SKM-1 treated with dmso at 0.1 percent for 144 hours (cell line): ENCODE data around the gene COL23A1.
A peak's percentile ranks its signal among the peaks of the same experiment; 100 is the strongest.

Experiments used
- DNase-seq: peaks from one replicate; lab custom pipeline; 2025; ENCODE audit not compliant: unreplicated experiment; lab: John Stamatoyannopoulos, UW

The COL23A1 gene

DNA sequence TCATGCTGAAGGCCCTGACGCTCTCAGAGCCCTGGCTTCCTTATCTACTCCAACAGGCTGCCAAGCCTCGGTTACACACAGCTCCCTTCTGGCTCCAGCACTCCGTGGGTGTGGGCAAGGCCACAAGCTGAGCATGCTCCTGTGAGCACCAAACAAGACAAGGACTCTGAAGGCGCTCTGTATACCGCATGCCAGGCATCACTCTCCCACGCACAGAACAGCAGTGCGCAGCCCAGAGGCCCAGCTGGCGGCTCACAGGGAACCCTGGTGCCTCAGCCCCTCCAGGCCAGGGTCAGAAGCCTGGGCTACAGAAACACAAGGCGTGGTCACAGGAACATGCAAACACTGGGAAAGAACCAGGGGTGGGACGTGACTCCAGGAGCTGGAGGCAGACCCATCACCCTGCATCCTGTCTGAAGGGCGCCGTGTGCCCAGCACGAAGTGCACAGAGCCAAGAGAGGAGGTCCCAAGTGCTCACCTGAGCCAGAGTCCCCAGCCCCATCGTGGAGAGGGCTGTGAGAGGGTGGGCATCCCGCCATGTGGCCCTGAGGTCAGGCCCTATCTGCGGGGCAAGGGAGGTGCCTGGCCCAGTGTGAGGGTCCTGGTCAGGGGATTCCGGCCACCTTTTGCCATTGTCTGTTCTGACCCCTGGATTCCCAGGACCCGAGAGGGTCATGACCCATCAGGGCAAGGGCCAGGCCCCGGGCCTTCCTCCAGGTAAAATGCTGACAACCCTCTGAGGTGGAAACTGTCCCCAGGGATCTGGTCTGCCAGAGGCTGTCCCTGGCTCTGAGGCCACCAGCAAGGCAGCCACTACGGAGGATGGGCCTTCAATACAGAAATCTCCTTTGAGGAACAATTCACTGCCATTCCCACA lies 54.7 kb downstream of the COL23A1 start:
- DNase-seq = peak; percentile 73

DNA sequence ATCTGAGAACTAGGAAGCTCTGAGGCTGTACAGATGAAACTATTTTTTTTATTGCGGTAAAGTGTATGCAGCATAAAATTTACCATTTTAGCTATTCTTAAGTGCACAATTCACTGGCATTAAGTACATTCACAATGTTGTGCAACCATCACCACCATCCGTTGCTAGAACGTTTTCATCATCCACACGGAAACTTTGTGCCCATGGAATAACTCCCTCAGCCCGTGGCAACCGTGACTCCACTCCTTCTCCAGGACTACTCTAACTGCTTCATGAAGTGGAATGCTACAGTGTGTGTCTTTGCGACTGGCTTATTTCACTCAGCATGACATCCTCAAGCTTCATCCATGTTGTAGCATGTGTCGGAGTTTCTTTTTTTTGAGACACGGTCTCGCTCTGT lies 57.1 kb downstream of the COL23A1 start:
- DNase-seq = peak; percentile 53

DNA sequence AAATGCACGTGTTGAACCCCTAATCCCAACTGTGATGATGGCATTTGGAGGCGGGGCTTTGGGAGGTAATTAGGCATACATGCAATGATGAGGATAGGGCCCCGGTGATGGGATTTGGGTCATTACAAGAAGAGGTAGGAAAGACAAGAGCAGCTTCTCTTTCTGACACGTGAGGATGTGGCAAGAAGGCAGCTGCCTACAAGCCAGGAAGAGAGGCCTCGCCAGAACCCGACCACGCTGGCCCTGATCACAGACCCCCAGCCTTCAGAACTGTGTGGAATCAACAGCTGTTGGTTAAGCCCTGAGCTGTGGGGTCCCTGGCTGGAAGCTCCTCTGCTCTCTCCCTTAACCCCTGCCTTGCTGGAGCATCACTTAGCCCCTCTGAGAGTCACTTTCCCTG lies 57.5 kb downstream of the COL23A1 start:
- peak; percentile 66 for DNase-seq

DNA sequence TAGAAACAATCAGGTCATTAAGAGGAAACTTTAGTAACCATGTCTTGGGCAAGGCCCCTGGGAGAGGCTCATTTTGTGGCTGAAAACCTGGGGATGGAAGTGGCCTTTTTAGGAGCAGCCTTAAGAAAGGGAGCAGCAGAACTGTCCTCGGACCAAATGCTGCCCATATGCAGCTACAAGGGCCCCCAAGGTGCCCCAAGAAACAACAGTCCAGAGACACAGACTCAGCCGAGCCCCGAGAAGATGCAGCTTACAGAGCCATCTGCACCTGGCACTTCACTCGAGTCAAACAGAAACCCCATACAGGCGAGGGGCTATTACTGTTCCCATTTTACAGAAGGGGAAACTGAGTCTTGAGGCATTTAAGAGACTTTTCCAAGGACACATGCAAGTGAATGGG lies 58.0 kb downstream of the COL23A1 start:
- no peak for DNase-seq

DNA sequence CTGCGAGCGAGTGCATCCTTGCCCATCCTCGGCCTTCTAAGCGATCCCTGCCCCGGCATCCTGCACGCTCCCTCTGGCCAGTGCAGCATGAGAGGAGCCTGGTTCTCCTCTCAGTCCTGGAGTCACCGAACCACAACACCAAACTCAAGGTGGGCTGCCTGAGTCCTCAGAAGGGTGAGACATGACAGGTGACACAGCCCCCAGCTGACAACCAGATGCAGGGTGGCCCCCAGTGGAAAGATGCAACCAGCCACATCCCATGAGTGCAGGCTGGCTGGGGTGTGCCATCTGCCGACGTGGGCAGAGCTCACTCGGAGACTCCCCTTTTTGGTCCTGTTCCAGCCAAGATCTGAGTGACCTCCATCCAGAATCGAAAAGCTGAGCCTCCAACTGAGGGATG lies 58.4 kb downstream of the COL23A1 start:
- DNase-seq = no peak

DNA sequence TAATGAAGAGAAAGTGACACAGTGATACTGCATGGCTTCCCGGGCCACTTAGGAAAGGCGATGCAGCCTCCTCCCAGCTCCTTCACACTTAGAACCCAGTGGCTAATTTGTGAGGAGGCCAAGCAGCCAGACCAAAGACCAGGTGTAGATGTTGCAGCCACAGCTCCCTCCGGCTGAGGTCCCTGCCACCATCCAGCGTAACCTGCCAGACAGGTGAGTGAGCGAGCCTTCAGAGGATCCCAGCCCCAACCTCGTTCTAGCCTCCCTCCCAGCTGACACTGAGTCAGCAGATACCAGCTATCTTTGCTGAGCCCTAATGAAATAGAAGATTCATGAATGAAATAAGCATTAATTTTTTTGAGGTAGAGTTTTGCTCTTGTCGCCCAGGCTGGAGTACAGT lies 59.7 kb downstream of the COL23A1 start:
- no peak for DNase-seq

DNA sequence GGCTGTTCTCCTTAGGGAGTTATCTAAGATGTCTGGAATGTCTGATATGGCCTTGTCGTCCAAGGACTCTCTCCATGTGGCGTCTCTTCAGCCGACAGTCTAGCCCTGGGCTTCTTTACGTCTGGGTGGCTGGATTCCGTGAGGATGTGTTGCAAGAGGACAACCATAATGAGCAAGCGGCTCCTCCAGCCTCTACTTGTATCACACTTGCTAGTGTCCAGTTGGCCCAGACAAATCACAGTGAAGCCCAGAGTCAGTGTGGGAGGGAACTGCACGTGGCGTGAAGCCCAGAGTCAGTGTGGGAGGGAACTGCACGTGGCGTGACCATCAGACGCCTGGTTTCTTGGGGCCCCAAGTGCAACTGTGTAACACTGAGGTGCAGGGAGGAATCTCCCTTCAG lies 61.1 kb downstream of the COL23A1 start:
- no peak for DNase-seq

DNA sequence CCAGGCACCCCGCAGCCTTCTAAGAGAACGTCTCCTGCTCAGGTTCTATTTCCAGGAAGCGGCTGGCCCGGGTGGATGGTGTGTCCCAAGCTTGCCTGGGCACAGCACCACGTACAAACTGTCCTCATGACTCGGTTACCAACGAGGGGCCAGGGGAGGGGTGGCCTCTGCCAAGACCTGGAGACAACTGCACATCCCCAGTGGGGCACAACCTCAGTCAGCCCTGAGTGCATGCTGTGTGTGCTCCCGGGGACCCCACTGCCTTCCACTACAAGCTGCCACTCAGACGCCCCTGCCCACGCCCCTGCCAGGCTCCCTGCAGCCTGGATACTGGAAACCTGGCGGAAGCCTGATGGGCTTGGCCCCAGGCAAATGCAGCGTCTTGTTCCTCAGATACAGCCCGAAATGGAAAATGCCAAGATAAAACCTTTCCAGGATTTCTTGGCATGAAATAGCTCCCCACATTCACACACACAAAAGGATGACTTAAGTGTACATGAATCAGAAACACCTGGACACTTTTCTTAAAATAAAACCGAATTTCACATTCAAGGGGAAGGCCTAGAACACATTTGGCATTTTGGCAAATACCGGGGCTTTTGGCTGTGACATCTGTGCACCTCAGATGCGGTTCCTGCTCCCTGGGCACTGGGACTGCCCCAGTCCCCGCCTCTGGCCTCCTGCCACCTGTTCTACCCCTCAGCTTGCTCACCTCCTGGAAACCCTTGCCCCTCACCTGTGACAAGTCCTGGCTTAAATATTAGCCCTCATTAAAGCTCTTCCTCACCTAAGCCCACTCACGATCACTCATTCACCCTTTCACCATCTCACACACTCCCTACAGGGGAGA lies 62.5 kb downstream of the COL23A1 start:
- no peak for DNase-seq

DNA sequence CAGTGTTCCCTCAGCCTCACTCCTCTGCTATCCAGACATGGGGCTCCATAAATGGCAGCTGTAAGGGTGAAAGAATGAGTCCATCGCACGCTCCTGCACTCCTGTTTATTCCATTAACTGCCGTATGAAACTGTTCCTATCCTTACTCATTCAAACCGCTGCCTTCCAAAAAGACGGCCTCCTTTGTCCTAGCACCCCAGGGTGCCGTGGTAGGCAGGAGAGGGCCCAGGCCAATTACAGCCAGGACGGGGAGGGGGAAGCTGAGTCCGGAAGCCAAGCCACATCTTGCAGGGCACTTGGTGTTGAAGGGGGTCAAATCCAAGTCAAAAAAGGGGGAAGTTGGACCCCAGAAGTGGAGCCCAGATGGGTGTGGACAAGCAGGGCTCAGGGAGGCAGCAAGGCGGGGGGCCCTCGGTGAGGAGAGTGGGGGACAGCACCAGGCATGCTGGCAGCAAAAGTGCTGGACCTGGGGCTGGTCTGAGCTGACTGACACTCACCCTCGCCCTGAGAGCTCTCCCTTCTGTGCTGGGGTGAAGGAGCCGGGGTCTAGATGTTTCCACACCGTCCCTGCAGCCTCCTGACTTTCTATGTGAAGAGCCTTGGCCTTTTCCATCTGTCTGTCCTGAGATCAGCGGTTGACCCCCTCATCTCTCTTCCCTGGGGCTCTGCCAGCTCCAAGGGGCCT lies 63.3 kb downstream of the COL23A1 start:
- DNase-seq = no peak

DNA sequence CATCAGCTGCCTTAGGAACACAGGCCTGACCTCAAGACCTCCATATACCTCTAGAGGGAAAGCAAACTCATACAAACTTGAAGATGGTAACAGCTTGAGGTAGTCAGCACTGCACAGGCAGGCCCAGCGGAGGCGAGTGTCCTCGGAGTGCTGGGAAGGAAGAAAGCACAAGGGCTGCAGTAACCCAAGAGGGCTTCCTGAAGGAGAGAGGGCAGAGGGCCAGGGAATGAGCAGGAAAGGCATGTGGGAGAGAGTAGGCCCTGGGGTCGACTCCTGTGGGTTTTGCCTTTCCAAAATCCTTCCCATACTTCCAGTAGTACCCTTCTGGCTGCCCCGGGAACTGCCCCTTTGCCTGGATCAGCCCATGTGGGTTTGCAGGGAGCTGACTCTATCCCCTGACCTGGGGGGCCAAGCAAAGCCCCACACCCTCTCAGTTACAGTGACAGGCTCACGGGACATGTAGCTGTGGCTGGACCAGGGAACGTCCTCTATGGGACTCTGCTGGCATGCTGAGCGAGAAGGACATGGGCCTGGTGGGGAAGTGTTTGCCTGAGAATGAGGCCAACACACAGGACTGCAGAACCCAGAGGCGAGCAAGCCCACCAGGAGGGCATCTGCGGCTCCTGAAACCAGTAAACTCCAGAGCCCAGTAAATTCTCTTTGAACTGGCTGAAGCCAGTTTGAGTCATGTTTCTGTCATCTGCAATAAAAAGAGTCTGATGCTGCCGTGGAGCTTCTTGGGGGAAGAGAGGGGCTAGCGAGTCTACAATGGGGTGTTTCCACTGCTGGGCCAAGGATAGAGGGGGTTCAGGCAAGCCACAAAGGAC lies 64.1 kb downstream of the COL23A1 start:
- DNase-seq = no peak

DNA sequence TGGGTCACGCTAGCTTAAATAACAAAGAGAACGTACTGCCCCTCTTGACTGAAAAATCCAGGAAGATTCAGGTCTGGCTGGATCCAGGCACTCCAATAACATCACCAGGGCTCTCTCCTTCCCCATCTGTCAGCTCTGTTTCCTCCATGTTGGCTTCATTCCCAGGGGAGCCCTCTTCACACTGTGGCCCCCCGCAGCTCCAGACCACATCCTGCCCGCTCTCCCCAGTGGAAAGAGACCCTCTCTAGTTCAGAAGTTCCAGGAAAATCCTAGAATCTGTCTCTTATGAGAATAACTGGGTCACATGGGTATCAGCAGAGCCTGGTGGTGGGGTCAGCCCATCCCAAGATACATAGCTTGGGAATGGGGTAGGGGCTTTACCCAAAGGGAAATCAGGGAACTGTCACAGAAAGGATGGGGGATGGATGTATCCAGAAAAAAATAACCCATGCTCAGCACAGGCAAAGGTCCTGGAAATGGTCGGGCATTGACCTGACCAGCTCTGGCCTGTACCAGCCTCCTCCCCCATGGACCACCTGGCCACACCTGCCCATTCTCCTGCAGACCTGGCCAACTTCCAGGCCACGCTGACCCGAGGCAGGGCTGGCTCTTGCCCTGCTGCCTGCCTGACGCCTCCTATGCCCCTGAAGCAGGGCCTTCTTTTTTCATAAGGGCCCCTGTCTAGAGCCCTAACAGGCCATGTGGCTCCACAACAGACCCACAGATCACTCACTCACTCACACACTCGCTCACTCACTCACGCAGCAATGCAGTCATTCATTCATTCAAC lies 65.9 kb downstream of the COL23A1 start:
- DNase-seq = no peak

DNA sequence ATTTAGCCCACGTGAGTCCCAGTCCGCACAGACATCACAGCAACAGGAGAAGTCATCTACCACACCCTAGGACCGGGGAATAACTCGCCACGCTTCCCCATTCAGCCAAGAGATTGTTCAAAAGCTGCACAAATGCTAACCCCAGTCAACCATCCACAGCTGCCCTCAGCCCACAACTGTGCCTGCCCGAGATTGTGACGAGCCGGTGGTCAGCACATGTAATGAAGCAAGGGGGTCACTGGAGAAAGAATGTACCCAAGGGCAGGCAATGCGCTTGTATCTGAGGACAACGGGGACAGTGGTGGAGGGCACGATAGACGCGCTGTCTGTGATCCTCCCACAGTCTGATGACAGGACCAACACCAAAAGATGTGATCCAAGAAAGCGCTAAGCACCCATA lies 67.8 kb downstream of the COL23A1 start:
- DNase-seq = no peak

DNA sequence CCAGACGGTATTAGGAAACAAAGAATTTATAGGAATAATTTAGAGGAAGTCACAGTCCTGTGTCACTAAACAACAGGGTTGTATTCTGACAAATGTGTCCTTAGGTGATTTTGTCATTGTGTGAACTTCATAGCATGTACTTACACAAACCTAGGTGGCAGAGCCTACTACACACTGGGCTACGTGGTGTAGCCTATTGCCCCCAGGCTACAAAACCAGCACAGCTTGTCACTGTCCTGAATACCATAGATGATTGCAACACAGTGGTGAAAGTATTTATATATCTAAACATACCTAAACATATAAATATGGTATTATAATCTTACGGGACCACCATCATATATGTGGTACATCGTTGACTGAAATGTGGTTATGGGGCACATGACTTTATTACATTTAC lies 69.3 kb downstream of the COL23A1 start:
- DNase-seq = no peak

DNA sequence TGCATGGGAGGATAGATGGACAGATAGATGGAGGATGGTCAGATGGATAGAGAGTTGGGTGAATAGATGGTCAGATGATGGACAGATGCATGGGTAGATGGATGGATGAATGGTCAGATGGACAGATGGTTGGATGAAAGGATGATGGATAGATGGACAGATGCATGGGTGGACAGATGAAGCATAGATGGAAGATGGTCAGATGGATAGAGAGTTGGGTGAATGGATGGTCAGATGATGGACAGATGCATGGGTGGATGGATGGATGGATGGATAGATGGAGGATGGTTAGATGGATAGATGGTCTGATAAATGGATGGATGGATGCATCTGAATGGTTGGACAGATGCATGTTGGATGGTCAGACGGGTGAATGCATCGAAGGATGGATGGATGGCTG lies 70.4 kb downstream of the COL23A1 start:
- DNase-seq = no peak

DNA sequence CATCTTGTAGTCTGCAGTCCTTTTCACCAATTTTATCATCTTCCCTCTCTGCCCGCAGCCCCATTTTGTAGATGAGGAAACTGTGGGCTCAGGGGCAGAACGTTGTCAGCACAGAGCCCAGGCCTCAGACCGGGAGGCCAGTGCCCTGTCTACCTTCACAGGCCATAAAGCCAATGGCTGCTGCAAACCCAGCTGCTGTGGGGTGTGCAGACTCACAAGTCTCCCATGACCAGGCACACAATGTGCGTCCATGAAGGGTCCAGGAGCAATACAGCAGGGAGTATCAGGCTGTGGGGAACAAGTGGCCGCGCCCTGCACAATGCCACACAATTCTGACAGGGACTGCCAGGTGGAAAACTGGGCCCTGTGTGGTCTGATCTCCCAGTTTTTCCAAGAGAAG lies 71.0 kb downstream of the COL23A1 start:
- DNase-seq = no peak

DNA sequence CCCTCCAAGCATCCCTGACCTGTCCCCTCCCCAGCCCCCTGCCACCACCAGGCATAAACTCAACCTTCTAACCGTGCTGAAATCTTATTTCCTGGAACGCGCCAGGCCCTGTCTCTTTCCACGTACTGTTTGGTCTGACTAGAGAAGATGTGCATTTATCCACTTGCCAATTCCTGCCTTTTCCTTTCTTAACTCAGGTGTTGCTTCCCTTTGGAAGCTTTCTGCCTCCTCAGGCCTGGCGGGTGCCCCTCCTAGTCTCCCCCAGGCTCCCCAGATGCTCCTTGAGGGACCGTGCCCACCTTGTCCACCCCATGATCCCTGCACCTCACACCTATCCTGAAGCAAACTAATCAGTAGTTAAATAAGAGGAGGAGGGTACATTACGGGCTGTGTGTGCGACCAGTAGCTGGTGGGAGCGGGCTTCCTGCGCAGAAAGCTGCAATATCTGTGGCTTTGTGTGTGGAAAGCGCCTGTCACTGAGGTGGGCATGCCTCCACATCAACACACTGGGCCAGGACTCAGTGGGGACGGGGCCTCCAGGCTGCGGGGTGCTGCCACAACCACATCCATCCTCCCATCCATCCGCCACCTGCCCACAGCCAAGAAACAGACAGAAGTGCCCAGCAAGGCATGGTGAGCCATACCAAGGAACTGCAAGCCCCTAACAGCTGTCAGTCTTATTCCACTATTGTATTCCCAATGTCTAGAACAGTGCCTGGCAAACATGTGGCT lies 73.5 kb downstream of the COL23A1 start:
- DNase-seq = no peak

DNA sequence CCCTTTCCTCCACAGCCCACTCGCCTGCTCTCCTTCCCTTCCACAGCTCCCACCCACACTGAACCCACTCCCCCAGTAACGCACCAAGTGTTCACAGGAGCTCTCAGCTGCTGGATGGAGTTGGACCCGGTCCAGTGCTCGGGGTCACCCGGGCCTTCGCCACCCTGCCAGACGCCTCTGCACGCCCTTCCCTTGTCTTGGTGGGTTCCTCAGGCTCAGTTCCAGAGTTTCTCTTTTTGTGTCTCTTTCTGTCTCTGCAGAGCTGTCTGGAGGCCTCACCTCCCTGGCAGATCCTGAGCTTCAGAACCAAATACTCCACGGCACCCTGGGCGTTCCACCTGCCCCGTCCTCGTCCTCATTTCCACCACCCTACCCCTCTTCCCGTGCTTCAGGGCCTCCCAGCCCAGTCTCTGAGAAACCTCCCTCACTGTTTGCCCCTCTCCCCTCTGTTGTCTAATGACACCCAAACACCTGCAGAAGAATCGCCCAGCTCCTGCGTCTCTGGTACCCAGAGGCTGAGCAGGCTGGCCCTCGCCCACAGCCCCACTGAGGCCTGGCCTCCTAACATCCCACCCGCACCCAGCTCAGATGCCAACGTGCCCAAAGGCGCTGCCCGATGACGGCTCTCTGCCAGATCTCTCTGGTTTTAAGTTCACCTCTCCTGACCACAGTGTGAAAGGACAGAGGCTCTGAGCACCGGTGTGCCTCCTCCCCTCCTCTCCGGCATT lies 74.3 kb downstream of the COL23A1 start:
- DNase-seq = no peak

DNA sequence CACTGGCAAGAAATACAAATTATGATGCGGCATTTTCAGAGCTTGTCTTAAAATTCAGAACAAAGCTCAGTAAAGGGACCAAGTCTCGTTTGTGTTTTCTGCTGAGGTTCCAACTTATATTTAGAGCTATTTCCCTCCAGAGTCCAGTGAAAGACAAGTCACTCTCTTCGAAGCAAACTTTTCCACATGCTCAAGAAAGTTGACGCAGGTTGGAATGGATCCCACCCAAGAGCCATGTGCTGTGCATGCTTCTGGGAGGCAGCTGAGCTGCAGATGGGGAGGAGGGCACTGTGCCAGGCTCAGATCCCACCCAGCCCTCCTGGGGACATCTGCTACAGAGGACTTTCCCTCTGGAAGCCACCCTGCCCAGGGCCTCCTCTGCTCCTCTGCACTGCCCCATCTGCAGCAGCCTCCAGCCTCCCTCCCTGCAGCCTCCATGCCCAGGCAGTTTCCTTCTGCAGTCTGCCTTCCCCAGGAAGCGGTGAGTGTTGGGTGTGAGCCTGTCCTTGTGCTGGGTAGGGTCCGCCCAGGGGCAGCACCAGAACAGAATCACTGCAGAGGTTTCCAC lies 75.3 kb downstream of the COL23A1 start:
- DNase-seq = no peak
